Stimulated activated CD4-positive, alpha-beta T cell treated with anti-CD3 and anti-CD28 coated beads, Interleukin-15, amount 100 ng/mL, for 24 hours (primary cell): Measurements from ENCODE around the gene ADGRD2.
"Not testable (repeated sequence)": the region's sequence is repeated elsewhere in the genome, so short reads cannot be mapped to it uniquely, and the experiment has no call there.

Experiments
- DNase-seq: peaks from one replicate; pipeline ENCODE4 v3.0.0-alpha.2; 2020

ADGRD2 gene, protein sequence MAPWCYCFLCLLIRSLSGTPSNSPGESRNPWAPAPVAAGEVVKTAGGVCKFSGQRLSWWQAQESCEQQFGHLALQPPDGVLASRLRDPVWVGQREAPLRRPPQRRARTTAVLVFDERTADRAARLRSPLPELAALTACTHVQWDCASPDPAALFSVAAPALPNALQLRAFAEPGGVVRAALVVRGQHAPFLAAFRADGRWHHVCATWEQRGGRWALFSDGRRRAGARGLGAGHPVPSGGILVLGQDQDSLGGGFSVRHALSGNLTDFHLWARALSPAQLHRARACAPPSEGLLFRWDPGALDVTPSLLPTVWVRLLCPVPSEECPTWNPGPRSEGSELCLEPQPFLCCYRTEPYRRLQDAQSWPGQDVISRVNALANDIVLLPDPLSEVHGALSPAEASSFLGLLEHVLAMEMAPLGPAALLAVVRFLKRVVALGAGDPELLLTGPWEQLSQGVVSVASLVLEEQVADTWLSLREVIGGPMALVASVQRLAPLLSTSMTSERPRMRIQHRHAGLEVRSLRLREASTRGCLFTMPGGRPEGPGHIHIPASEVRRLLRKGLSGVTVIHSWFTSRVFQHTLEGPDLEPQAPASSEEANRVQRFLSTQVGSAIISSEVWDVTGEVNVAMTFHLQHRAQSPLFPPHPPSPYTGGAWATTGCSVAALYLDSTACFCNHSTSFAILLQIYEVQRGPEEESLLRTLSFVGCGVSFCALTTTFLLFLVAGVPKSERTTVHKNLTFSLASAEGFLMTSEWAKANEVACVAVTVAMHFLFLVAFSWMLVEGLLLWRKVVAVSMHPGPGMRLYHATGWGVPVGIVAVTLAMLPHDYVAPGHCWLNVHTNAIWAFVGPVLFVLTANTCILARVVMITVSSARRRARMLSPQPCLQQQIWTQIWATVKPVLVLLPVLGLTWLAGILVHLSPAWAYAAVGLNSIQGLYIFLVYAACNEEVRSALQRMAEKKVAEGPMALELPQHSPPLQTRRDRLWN

DNA sequence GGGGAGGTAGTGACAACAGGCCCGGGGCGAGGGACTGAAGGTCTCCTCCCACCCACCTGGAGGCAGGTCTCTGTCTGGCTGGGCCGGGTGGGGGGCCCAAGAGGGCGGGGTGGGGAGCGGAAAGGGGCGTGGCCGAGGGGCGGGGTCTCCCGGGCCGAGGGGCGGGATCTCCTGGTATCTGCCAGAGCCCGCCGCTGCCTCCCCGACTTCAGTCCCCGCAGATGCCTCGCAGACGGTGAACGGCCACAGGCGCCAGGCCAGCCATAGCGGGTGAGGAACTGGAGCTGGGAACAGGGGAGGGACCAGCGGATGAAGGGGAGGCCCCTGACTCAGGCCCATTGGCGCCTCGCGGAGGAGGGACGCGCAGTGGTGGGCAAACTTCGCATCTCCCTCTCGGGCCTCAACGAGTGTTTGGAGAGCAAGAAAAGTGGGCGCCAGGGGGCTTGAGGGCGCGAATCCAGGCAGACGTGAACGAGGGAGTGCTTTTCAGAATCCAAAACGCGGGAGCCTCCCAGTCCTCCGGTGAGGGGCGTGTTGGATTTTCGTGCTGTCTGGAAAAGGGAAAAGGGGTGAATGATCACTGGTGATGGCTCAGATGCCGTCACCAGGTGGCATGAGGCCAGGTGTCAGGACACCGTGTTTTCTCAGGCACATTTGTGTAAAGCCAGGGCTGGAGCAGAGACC is at the start of gene ADGRD2:
TSS of gene ADGRD2 (plus strand) at position 211 of the 684 bp plus-strand sequence. CDS start 1,216 bp downstream, outside the sequence.
- DNase-seq: peak; percentile 20

GRCh38 chr9:124403246-124403645 is 47.0 kb upstream of the ADGRD2 start:
- DNase-seq: no peak

- DNase-seq: no peak
Measured at GRCh38 chr9:124409410-124409809, 40.8 kb upstream of the ADGRD2 start.

GRCh38 chr9:124410321-124410913 is 39.8 kb upstream of the ADGRD2 start:
- no peak for DNase-seq

DNA sequence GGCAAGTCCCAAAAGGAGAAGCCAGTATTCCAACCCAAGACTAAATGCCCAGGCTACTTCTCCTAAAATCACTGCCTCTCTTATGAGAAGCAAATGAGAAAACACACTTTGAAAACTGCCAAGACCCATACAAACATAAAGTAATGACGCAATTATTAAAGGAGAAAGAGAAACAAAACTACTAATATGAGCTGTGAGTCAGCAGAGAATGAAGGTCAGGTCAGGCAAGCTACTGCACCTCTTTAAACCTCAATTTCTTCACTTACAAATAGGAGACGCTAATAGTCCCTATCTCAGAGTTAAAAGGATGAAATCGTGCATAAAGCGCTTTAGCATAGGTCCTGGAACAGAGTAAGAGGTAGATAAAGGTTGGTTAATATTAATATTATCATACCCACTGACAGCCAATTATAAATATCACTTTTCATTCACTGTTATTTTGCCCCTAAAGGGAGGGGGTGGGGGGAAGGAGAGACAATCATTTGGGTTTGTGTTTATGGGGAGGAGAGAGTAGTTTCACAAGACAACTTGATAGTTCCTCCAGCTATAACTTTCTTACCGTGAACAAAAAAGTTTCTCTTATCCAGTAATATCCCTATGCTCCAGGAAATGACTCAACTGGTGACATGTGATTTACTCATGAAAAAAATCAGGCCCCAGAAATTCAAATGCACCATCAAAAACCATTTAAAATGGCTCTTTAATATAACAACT is 38.6 kb upstream of the ADGRD2 start:
- no peak for DNase-seq

GRCh38 chr9:124412228-124412575 is 38.0 kb upstream of the ADGRD2 start:
- no peak for DNase-seq

- no peak for DNase-seq
Measured at GRCh38 chr9:124414612-124415011, 35.6 kb upstream of the ADGRD2 start.

- peak; percentile 98 for DNase-seq
Measured at GRCh38 chr9:124415102-124415851, 35.0 kb upstream of the ADGRD2 start, which contains the start of gene PSMB7. TSS of gene PSMB7 (minus strand) at chr9:124415442. CDS start at chr9:124415425, 17 bp downstream.

- no peak for DNase-seq
Measured at GRCh38 chr9:124415852-124416484, 34.3 kb upstream of the ADGRD2 start.

DNA sequence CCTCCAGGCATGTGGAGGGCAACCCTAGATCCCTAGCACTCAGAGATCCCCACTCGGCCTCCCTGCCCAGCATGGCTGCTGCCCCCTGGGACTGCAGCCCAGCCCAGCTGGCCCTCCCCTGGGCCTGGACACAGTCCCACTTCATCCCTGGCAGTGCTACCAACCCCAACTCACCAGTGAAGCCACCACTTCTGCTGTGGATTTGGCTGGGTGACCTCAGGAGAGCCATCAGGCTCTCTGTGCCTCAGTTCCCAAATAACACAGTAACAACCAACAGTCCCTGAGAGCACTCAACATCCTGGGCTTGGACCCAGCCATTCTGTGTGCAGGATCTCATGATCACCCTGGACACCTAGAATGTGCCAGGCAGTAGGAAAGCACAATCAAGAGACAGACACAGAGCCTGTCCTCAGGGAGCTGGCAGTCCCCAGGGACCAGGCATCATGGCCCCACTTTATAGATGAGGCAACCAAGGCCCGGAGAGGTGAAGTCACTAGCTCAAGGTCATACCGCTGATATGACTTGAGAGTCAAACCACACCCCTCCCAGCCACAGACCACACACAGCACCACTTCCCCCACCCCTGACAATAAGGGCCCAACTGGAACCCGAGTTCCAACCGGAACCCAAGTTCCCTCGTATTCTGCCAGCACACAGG is 30.3 kb upstream of the ADGRD2 start:
- no peak for DNase-seq

DNA sequence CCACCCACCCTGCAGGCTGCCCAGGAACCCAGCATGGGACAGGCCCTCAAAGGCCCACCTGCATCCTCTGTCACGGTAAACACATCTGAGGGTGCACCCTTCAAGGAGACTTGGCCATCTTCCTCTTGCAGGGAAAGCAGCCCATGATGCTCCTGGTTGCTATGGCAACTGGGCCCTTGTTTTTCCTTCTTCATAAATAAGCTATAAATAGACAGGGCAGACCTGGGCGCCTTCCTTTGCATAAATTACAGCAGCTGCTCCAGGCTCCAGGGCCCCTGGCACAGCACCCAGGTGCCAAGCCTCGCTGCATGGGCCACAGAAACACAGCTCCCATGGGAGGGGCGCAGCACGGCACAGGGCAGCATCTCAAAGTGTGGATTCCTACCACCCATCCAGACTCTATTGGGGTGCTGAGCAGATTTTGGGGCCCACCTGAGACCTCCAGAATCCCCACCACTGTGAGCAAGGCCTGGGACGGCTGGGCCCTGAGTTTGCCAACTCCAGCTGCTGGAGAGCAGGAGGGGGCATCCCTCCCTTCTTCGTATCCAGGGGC is 29.2 kb upstream of the ADGRD2 start:
- DNase-seq: no peak

DNA sequence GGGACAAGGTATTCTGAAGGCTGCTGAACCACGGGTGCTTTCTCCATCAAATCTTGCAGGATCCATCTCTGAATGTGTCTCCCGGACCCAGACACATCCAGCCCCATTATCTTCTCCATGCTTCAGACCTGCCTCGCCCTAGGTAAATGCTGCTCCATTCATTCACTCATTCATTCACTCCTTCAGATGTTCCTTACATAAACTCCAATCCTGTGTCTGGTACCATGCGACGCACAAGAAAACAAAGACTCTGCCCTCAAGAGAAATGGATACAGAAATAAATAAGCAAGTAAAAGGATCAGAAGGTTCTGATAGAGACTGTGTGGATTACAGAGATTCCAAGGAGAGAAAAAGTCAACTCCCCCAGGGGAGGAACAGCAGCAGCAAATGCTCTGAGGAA is 27.1 kb upstream of the ADGRD2 start:
- no peak for DNase-seq

DNA sequence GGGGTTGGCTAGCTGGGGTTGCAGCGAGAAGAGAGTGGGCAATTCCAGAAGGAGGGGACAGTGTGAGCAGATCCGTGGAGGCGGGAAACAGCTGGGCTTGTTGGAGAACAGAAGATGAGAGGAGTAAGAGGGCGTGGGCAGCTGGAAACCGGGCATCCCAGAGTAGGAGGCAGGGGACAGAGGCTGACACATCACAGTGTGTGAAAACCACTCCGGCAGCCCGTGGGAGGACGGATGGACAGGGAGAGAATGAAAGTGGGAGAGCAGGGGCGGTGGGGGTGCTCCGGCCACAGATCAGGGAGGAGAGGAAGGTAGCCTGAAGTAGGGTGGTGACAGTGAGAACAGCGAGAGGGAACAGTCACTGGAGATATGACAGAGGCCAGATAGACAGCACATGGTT is 26.7 kb upstream of the ADGRD2 start:
- DNase-seq: no peak

- not testable (repeated sequence) for DNase-seq
Measured at GRCh38 chr9:124425733-124426132, 24.5 kb upstream of the ADGRD2 start.

GRCh38 chr9:124426361-124426760 is 23.9 kb upstream of the ADGRD2 start:
- DNase-seq: no peak

GRCh38 chr9:124427281-124427680 is 23.0 kb upstream of the ADGRD2 start:
- DNase-seq: no peak

- no peak for DNase-seq
Measured at GRCh38 chr9:124428751-124429529, 21.3 kb upstream of the ADGRD2 start.

GRCh38 chr9:124429530-124429867 is 20.8 kb upstream of the ADGRD2 start:
- DNase-seq: no peak

DNA sequence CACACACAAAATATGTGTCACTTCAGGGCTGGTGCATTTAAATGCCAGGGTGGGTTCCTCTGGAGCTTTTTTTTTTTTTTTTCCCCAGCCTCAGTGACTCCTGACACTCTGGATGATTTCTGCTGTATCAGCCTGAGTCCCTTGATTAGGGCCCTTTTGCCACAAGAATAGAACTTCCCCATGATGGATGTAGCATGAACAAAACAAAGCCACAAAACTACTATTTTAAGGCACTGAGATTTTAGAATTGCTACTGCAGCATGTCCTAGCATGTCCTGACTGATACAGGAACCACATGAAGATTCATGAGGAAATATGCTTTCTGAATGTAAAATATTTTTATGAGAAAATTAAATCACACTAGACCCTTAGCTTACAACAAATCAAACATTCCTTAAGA is 13.9 kb upstream of the ADGRD2 start:
- DNase-seq: no peak
